Measurements from ENCODE around the gene DSP. TPM values are rescaled to one million over a fixed set of nuclear protein-coding genes. Genes with fewer than 3 reads are reported as not detected.

DSP gene
- total and polyA plus RNA-seq, 7 donors = 4.2 to 61.3 (median 5.0) TPM

GRCh38 chr6:7559651-7560385 is 18.3 kb downstream of the DSP start:
- no peak overlapping the region for H3K27ac ChIP-seq
- H3K4me3 ChIP-seq = no peak overlapping the region
- no peaks in the 10 kb centered on the region for H3K36me3 ChIP-seq
- H3K9me3 ChIP-seq = no peaks in the 10 kb centered on the region
- TF ChIP-seq POLR2A (IDR thresholded peaks at IDR 0.05) (no peak), CTCF (IDR thresholded peaks at IDR 0.05) (no peak), POLR2AphosphoS5 (IDR thresholded peaks at IDR 0.05) (no peak), EP300 (IDR thresholded peaks at IDR 0.05) (no peak)
- DNase-seq = no peak
- H3K4me1 ChIP-seq = no peaks in the 10 kb centered on the region
- H3K27me3 ChIP-seq = peaks cover 0 to 30% (median 0%) of the 10 kb centered on the region in 3 donors
- intact Hi-C loops (cut with DNase I) = no loop called here
- 19 to 65% methylated on average over 2 of the region's 2 CpGs for WGBS, 2 donors

GRCh38 chr6:7561153-7561964 is 19.9 kb downstream of the DSP start:
- 20 to 70% methylated on average over 19 of the region's 19 CpGs for WGBS, 2 donors

GRCh38 chr6:7562769-7563168 is 21.3 kb downstream of the DSP start:
- H3K27ac ChIP-seq = no peak overlapping the region
- peaks cover 0 to 35% (median 0%) of the 10 kb centered on the region in 3 donors for H3K27me3 ChIP-seq
- no peak for DNase-seq
- WGBS, 2 donors = 77 to 89% methylated on average over 4 of the region's 4 CpGs
- no peaks in the 10 kb centered on the region for H3K9me3 ChIP-seq
- no peak for TF ChIP-seq POLR2AphosphoS5 (IDR thresholded peaks at IDR 0.05)
- no peak for TF ChIP-seq CTCF (IDR thresholded peaks at IDR 0.05)
- no peak for TF ChIP-seq EP300 (IDR thresholded peaks at IDR 0.05)
- no peak for TF ChIP-seq POLR2A (IDR thresholded peaks at IDR 0.05)
- H3K4me3 ChIP-seq = no peak overlapping the region
- H3K36me3 ChIP-seq = no peaks in the 10 kb centered on the region
- intact Hi-C loops (cut with DNase I) = no loop called here
- no peaks in the 10 kb centered on the region for H3K4me1 ChIP-seq

More at GRCh38 chr6:7561153-7561964, 19.9 kb downstream of the DSP start:
- Histone ChIP-seq H3K4me1 (no peaks in the 10 kb centered on the region), H3K9me3 (no peaks in the 10 kb centered on the region), H3K36me3 (no peaks in the 10 kb centered on the region), H3K27ac (no peak overlapping the region), H3K27me3 (peaks cover 0 to 35% (median 0%) of the 10 kb centered on the region in 3 donors), H3K4me3 (no peak overlapping the region)
- no peak for DNase-seq
- TF ChIP-seq POLR2A (IDR thresholded peaks at IDR 0.05) (no peak), POLR2AphosphoS5 (IDR thresholded peaks at IDR 0.05) (no peak), CTCF (IDR thresholded peaks at IDR 0.05) (no peak), EP300 (IDR thresholded peaks at IDR 0.05) (no peak)
- intact Hi-C loops (cut with DNase I) = no loop called here

- H3K4me3 ChIP-seq = no peak overlapping the region
- DNase-seq = no peak
- H3K9me3 ChIP-seq = no peaks in the 10 kb centered on the region
- intact Hi-C loops (cut with DNase I) = no loop called here
- no peak overlapping the region for H3K27ac ChIP-seq
- H3K4me1 ChIP-seq = no peaks in the 10 kb centered on the region
- WGBS, 2 donors = 97 to 99% methylated on average over 2 of the region's 2 CpGs
- H3K27me3 ChIP-seq = peaks cover 0 to 33% (median 0%) of the 10 kb centered on the region in 3 donors
- TF ChIP-seq CTCF (IDR thresholded peaks at IDR 0.05) (no peak), POLR2AphosphoS5 (IDR thresholded peaks at IDR 0.05) (no peak), EP300 (IDR thresholded peaks at IDR 0.05) (no peak), POLR2A (IDR thresholded peaks at IDR 0.05) (no peak)
- no peaks in the 10 kb centered on the region for H3K36me3 ChIP-seq
These were observed 24.6 kb downstream of the DSP start for GRCh38 chr6:7566107-7566506.

Measured in sigmoid colon (tissue), 7 donors.